ENCODE measurements around the gene ZDHHC14.

DNA sequence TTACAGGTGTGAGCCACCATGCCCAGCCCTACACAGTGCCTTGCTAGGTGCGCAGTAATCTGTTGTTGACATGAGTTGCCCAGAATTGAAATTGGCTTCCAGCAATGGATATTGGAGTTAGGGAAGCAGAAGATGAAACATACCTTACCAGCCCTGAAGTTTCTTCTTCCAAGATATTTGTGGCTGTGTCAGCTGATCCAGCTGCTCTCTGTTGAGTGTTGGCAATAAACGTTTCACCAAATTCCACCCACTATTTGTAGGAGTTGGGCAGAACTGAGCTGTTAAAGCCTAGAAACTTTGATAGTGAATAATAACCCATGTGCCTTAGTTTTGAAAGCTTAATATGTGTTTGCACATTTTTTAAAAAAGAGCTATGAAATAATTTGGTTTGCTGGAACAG is 223.8 kb downstream of the ZDHHC14 start:
- TF ChIP-seq, protein P1, sequence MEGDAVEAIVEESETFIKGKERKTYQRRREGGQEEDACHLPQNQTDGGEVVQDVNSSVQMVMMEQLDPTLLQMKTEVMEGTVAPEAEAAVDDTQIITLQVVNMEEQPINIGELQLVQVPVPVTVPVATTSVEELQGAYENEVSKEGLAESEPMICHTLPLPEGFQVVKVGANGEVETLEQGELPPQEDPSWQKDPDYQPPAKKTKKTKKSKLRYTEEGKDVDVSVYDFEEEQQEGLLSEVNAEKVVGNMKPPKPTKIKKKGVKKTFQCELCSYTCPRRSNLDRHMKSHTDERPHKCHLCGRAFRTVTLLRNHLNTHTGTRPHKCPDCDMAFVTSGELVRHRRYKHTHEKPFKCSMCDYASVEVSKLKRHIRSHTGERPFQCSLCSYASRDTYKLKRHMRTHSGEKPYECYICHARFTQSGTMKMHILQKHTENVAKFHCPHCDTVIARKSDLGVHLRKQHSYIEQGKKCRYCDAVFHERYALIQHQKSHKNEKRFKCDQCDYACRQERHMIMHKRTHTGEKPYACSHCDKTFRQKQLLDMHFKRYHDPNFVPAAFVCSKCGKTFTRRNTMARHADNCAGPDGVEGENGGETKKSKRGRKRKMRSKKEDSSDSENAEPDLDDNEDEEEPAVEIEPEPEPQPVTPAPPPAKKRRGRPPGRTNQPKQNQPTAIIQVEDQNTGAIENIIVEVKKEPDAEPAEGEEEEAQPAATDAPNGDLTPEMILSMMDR (IDR thresholded peaks at IDR 0.05) = no peak
- no peak for TF ChIP-seq POLR2A (IDR thresholded peaks at IDR 0.05)
